Measurements from ENCODE around the gene MATN3.
"Not testable (repeated sequence)": the region's sequence is repeated elsewhere in the genome, so short reads cannot be mapped to it uniquely, and the experiment has no call there.

MATN3 gene

DNA sequence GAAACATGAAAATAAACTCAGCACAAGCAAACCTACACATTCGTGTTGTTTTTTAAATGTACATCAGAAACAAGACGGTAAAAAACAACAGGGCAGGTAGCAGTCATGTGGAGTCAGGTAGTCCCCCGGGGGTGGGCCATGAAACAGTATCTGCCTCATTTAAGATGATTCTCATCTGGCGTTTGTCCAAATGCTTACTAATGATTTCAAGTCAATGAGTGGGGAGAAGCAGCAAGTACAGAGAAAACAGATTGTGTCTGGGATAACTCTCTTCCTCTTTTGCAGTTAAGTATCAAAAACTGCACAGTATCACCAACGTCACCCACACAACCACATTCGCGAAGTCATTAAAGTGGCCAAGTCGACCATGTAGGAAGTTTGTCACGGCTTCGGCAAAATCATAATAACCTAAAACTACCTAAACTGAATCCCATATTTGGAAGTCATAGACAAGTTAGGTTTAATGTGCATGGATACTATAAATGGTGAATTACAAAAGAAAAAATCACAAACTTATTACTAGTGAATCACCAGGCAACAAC is 37.7 kb upstream of the MATN3 start:
- peak overlapping the region; percentile 94 for H3K4me3 ChIP-seq (ENCODE audit: low read depth, low read length)
- peaks cover 7% of the 10 kb centered on the region for H3K4me1 ChIP-seq
- no peaks in the 10 kb centered on the region for H3K36me3 ChIP-seq
- no peak for TF ChIP-seq CTCF (IDR thresholded peaks at IDR 0.05; ENCODE audit: low read depth, low read length)
- H3K27me3 ChIP-seq = no peaks in the 10 kb centered on the region
- no peaks in the 10 kb centered on the region for H3K9me3 ChIP-seq
- no peak for DNase-seq

GRCh38 chr2:20049637-20050036 is 37.2 kb upstream of the MATN3 start:
- no peak for TF ChIP-seq CTCF (IDR thresholded peaks at IDR 0.05; ENCODE audit: low read depth, low read length)
- peak overlapping the region; percentile 94 for H3K4me3 ChIP-seq (ENCODE audit: low read depth, low read length)
- H3K27me3 ChIP-seq = no peaks in the 10 kb centered on the region
- no peaks in the 10 kb centered on the region for H3K9me3 ChIP-seq
- H3K36me3 ChIP-seq = no peaks in the 10 kb centered on the region
- H3K4me1 ChIP-seq = peaks cover 7% of the 10 kb centered on the region
- no peak for DNase-seq

- H3K36me3 ChIP-seq = no peaks in the 10 kb centered on the region; the same call in 1 of the 2 replicates
- peaks cover 9% of the 10 kb centered on the region for H3K4me1 ChIP-seq
- no peak for TF ChIP-seq CTCF (IDR thresholded peaks at IDR 0.05; ENCODE audit: low read depth, low read length)
- no peaks in the 10 kb centered on the region for H3K9me3 ChIP-seq
- no peaks in the 10 kb centered on the region for H3K27me3 ChIP-seq
- H3K4me3 ChIP-seq (ENCODE audit: low read depth, low read length) = peak overlapping the region; percentile 94
- DNase-seq = no peak
Observed at GRCh38 chr2:20048488-20049448, 36.3 kb upstream of the MATN3 start.

DNA sequence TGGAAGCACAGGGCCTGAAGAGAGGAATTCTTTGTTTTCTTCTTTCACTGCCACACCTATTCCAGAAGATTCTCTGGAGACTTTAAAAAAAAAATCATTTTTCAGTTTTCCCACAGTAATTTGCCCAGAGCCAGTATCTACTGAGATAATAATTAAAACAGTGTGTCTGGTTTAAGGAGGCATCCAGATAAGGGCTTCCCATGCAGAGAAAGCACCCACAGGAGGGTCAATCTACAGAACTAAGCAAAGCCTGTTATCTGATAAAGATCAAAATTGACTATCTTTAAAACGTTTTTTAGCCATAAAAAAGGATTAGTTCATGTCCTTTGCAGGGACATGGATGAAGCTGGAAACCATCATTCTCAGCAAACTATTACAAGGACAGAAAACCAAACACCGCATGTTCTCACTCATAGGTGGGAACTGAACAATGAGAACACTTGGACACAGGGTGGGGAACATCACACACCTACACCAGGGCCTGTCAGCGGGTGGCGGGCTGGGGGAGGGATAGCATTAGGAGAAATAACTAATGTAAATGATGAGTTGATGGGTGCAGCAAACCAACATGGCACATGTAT is 33.3 kb upstream of the MATN3 start:
- H3K27me3 ChIP-seq = not testable (repeated sequence)

GRCh38 chr2:20044778-20045177 is 32.3 kb upstream of the MATN3 start:
- no peaks in the 10 kb centered on the region for H3K9me3 ChIP-seq
- no peaks in the 10 kb centered on the region for H3K27me3 ChIP-seq
- peaks cover 18% of the 10 kb centered on the region for H3K36me3 ChIP-seq
- peaks cover 13% of the 10 kb centered on the region for H3K4me1 ChIP-seq
- TF ChIP-seq CTCF (IDR thresholded peaks at IDR 0.05; ENCODE audit: low read depth, low read length) = no peak
- H3K4me3 ChIP-seq (ENCODE audit: low read depth, low read length) = no peak overlapping the region
- no peak for DNase-seq

More for the DNA sequence above, 33.3 kb upstream of the MATN3 start:
- not testable (repeated sequence) for H3K36me3 ChIP-seq; H3K9me3 ChIP-seq; DNase-seq; H3K4me3 ChIP-seq (ENCODE audit: low read depth, low read length)
- peaks cover 13% of the 10 kb centered on the region for H3K4me1 ChIP-seq

DNA sequence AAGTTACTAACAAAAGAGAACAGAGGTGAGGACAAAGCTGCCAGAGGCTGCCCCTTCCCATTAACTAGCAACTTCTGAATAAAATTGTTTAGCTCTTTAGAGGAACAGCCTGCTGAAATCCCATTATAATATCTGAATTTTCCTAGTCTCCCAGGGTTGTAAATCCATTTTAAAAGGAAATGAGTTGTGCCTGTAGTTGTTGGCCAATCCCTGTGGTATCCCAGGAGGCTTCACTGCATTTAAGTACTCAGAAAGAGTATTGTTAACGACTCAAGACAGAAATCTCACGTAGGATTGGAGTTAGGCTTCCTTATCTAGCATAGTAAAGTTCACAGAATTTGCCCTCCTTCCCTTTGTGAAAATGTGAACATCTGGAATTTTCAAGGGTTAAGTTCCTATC is 30.1 kb upstream of the MATN3 start:
- DNase-seq = no peak
- peaks cover 38% of the 10 kb centered on the region for H3K36me3 ChIP-seq
- H3K27me3 ChIP-seq = no peaks in the 10 kb centered on the region
- H3K4me3 ChIP-seq (ENCODE audit: low read depth, low read length) = no peak overlapping the region
- peaks cover 13% of the 10 kb centered on the region for H3K4me1 ChIP-seq
- no peaks in the 10 kb centered on the region for H3K9me3 ChIP-seq
- no peak for TF ChIP-seq CTCF (IDR thresholded peaks at IDR 0.05; ENCODE audit: low read depth, low read length)
